Stimulated activated CD8-positive, alpha-beta memory T cell treated with anti-CD3 and anti-CD28 coated beads, Interleukin-7, amount 100 ng/mL, for 48 hours (primary cell): ENCODE data around the gene CHST5.

Experiments
- DNase-seq, 2 donors: peaks; one replicate each; pipeline ENCODE4 v3.0.0-alpha.2; 2020; ENCODE audit warnings: low read depth in 1 of 2; ENCODE audit errors: extremely low read depth in 1 of 2

The CHST5 gene

DNA sequence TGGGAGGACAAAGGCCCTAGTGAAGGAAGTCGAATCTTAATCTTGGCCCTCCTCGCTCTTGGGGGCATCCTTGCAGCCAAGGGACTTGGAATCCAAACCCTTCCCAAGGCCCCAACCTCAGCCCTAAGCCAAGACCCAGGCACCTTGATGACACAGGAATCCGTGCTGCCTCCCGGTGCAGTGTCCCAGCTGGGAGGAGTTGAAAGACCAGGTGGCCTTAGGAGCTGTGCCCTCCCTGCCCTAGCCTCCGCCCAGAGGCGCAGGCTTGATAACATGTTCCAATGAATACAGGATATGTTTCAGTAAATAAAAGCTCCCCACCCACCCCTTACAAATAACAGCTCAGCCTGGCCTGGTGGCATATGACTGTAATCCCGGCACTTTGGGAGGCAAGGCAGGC lies at the start of gene CHST5:
Gene CHST5, minus strand, starts transcription at position 208 of the 400 bp plus-strand sequence. CDS start 5,724 bp downstream, outside the sequence.
- no peak for DNase-seq

DNA sequence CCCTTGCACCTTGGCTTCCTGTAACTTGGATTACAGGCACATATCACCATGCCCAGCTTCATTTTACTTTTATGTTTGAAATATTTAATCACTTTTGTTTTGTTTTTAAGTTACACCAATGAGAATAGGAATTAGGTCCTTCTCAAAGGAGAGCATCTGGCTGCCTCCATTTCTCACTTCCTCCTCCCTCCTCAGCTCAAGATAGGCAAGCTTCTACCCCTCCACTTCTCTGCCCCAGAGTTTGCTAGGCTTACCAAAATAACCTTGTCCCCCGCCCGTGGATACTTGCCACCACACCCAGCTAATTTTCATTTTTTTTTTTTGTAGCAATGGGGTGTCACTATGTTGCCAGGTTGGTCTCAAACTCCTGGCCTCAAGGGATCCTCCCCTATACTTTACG lies 48.2 kb upstream of the CHST5 start:
- DNase-seq = no peak

GRCh38 chr16:75579281-75579834 lies 43.5 kb upstream of the CHST5 start:
- DNase-seq = no peak

- DNase-seq = no peak
Measured at GRCh38 chr16:75578725-75579124, 42.8 kb upstream of the CHST5 start.

DNA sequence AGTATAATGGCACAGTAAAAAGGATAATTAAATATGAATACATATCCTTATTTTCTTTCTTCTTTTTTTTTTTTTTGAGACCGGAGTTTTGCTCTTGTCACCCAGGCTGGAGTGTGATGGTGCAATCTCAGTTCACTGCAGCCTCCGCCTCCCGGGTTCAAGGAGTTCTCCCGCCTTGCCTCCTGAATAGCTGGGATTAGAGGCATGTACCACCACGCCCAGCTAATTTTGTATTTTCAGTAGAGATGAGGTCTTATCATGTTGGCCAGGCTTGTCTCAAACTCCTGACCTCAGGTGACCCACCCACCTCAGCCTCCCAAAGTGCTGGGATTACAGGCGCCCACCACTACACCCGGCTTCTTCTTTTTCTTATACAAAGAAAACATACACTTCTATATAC lies 42.3 kb upstream of the CHST5 start:
- no peak for DNase-seq

DNA sequence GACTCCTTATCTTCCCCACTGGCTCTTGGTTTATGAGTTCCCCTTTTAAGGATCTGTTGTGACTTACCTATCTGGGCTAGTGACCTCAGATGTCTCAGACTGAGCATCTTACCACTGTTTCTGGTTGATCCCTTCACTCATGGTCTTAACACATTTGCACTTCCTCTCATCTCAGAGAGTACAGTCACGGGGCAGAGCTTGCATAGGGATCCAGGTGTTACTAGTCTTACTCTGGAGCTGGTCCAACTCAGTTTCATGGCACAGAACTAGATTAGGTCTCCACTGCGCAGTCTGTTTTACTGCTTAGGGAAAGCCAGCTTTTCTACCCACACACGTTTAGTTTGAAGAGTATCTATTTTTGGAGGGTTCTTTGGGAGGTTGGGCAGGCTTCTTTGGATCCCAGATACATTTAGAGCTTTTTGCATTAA lies 40.5 kb upstream of the CHST5 start:
- no peak for DNase-seq

DNA sequence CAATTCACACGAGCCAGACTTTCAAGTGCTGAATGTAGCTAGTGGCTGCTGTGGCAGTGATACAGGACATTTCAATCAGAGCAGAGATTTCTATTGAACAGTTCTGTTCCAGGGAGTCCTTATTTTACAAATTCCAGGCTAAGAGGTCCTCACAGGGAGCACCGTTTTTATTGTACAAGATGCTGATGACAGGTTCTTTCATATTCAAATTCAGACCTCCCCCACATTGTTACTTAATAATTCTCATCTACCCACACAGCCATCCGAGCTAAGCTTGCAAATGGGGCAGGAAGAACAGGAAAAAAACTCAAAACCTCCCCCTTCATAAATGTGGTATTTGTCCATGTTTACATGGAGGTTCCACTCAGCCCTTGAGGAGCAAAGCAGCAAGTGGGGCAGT lies 40.0 kb upstream of the CHST5 start:
- DNase-seq = no peak

GRCh38 chr16:75573955-75574354 lies 38.0 kb upstream of the CHST5 start:
- no peak for DNase-seq

DNA sequence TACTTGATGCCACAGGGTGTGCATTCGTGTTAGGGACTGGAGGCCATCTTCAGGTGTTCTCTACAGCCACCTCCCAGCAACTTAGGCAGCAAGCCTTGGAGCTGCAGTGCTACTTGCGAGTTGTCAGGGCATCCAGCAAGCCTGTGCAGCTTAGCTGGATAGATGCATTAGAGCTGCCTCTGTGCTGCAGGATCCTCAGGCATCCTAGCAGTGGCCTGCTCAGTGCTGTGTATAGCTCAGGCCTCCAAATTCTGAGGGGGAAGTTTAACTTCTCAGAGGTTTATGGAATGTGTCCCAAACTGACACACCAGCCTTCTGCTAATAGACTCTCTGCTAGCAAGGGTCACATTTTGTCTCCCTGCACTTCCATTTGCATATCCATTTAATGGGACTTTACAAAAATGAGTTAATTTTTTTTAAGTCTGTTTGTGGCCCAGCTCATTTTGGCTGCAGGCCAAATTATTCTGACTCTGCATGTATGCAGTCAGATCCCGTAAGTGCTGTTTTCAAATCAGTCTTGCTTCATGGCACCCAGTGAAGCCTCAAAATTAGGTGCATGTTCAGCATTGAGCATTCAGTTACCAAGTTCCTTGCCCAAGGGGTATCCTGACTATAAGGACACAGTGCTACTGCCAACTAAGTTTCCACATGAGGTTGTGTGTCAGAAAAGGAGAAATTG lies 37.1 kb upstream of the CHST5 start:
- no peak for DNase-seq

DNA sequence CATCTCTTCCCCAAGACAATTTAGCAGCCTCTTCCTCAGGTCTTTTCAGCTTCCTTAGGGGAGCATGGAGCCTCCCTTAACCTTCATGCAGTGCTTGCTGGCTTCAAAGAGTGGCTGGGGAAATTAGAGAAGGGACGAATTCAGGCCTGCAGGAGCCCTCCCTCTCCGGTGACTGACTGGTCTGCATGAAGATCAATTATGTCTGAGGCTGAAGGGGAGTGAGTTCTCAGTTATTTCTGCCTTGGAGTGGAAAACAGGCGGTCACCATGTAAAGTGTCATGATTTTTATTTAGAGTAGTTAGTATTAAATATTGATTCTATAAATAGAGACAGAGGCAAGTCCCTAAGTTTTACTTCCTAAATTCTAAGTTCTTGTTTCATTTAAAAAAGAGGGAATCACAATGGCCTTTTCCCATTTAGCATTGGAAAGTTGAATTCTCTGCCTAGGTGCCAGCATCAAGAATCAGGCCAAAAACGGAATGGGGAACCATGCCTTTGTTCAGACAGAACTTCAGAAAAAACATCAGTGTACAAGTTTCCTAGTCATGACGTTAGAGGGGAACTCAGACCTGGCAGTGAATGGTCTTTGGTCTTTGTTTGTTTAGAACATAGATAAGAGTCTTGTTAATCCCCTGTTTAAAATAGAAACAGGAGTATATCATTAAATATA lies 34.6 kb upstream of the CHST5 start:
- no peak for DNase-seq

- DNase-seq = no peak
Measured at GRCh38 chr16:75567911-75568310, 32.0 kb upstream of the CHST5 start.

- no peak for DNase-seq
Measured at GRCh38 chr16:75566758-75567255, 30.9 kb upstream of the CHST5 start.

GRCh38 chr16:75566040-75566757 lies 30.3 kb upstream of the CHST5 start, which contains the start of gene GABARAPL2:
TSS of gene GABARAPL2 (plus strand) at chr16:75566379. CDS start at chr16:75566487, 108 bp downstream.
- peak; percentile 68 to 77 for DNase-seq

DNA sequence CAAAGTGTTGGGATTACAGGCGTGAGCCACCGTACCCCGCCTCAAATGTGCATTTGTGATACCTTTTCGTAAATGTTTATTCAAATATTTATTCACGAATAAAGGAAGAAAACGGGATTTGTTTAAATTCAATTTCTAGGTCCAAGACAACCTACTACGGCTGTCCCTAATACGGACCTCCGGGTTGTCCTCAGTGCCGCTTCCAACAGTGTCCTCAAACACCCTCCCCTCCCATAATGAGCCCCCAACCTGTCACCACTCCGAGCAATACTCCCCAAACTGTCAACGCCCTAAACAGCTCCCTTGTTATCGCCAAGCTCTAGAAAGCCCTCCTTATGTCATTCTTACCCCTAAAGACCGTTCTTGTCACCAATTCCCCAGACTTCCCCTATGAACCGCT lies 29.7 kb upstream of the CHST5 start:
- DNase-seq = no peak

GRCh38 chr16:75559564-75560372 lies 23.9 kb upstream of the CHST5 start:
- no peak for DNase-seq

DNA sequence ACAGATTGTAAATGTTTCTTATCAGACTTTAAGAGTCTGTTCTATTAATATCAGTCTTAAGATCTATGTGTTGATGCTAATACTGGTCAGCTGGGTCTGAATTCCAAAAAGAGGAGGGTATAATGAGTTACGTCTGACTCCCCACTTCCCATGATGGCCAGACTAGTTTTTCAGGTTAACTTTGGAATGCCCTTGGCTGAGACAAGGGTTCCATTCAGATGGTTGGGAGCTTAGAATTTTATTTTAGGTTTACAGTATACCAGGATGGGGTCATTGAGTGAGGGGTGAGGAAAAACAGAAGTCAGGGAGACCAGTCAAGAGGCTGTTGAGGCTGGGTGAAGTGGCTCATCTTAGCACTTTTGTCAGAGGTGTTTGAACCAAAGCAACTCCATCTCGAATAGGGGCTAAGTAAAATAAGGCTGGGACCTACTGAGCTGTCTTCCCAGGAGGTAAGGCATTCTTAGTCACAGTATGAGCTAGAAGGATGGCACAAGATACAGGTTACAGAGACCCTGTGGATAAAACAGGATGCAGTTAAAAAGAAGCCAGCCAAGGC lies 23.0 kb upstream of the CHST5 start:
- DNase-seq = no peak

DNA sequence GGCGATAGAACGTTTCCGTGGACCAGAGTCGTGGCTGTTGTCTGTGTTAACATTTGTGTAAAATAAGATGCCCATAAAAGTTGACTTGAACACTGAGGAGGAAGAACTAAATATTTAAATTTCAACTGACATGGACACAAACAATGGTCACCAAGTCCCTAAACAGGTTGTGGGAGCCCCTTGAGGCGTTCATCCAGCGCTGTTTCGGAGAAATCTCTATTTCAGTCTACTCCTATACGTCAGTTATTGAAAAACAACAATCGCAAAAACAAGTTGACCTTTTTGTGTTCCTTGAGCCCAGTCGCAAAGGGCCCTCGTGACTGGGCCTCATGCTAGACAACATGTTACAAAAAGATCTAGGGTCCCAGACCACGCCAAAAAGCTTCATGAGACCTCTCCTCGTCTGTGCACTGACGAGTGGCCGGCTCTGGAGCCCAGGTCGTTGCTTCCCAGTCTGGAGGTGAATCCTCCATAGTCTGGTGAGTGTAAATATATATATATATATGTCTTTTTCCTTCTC lies 20.6 kb upstream of the CHST5 start:
- DNase-seq = no peak

DNA sequence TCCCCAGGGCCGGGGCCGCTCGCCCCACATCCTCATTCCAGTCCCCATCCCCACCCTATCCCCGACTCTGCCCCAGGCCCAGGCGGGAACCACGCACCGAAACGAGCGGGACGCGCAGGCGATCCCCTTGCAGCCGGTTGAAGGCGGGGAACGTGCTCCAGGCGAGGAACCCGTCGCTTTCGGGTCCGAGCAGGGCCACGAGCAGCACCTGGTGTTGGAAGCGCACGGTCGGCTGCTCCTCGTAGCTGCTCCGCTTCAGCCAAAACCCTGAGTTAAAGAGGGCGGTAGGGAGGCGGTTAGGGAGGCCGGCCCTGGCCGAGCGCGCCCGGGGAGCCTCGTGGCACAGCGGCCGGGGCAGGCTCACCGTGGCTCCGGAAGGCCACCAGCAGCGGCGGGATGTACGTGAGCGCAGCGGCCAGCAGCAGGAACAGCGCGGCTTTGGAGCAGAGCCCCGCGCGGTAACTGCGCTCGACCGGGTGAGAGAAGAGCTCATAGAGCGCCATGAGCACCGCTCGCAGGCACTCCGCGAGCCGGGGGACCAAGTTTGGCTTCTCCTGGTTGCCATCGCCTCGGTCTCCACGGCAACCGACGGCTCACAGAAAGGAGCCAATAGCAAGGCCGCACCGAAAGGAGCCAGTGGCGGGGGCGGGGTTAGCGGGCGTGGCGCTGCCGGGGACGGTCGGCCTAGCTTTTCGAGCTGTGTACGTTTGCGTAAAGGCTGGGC lies 20.0 kb upstream of the CHST5 start, which contains the start of gene TMEM231:
Gene TMEM231, minus strand, starts transcription at position 546 of the 724 bp plus-strand sequence. Its CDS starts 43 bp downstream, at position 503.
- peak; percentile 91 to 97 for DNase-seq

DNA sequence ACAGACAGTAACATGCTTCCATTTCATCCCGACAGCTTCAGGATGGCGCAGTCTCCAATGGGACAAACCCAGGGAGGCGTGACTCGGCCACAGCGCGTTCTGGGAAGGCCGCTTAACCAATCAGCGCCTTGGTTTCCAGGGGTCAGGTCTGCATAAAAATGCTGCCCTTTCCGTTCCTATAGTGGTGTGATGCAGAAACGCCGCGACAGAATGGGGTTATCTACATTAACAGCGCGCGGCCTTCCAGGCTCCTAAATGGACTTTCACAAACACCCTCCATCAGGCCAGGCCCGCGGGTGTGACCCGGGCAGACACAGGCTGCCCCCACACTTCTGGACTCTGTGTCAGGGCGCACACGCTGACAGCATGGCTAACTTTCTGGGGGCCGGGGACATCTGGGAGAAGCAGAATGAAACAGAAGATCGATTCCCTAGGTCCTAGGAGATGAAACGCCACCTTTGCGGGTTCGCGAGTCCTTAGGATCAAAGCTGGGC lies 19.4 kb upstream of the CHST5 start:
- DNase-seq = no peak
